Endothelial cell of umbilical vein (primary cell): ENCODE measurements around the gene SMURF1. TPM values are rescaled to one million over a fixed set of nuclear protein-coding genes. Genes with fewer than 3 reads are reported as not detected.

ENCODE experiments used
- BruUV-seq: library from RNA; stranded (reverse); fragments of 400-500 nt; replicated peaks from 2 replicates; lab custom pipeline; 2021; lab: Mats Ljungman, UMichigan
- CTCF ChIA-PET: fragments of 300-600, 350-600 bp; sonication (Branson Sonifier 250); formaldehyde crosslinking; loops from one replicate; lab custom pipeline; 2021; ENCODE audit warnings: antibody characterized with exemption, inconsistent platforms; lab: Charles Lee
- POLR2A ChIA-PET: fragments of 300-600, 350-600 bp; sonication (Branson Sonifier 250); formaldehyde crosslinking; loops from one replicate; lab custom pipeline; 2021; ENCODE audit warnings: antibody characterized with exemption, inconsistent platforms; lab: Charles Lee
- DNase-seq: peaks from one replicate; pipeline ENCODE4 v3.0.0-alpha.2; 2011; ENCODE audit warnings: low read depth, low spot score
- FAIRE-seq: peaks from 2 replicates; lab custom pipeline; 2011; peaks lifted over from hg19 to GRCh38; lab: Jason Lieb, UNC
- H2AFZ ChIP-seq: 2 replicates; pipeline ENCODE4 v1.6.0; 2012; ENCODE audit warnings: low read depth, low read length, control low read depth, inconsistent platforms
- H3K27ac ChIP-seq: 2 replicates; pipeline ENCODE4 v1.5.1; 2011; ENCODE audit warnings: low read depth, mild to moderate bottlenecking, control low read depth, low read length, moderate library complexity; ENCODE audit not compliant: insufficient read depth
- H3K27me3 ChIP-seq, 2 experiments: 2 replicates each; pipeline versions ENCODE4 v1.6.0 to v1.6.1; 2011; ENCODE audit warnings: low read length in 2 of 2, mixed read lengths in 1 of 2; ENCODE audit not compliant: control insufficient read depth in 2 of 2, insufficient read depth in 2 of 2
- H3K36me3 ChIP-seq, 2 experiments: 2 replicates in 1 of 2; 3 replicates in 1 of 2; pipeline ENCODE4 v1.5.1; 2011; ENCODE audit warnings: low read length in 2 of 2, mild to moderate bottlenecking in 1 of 2, moderate library complexity in 1 of 2; ENCODE audit not compliant: control insufficient read depth in 2 of 2, insufficient read depth in 2 of 2; ENCODE audit errors: extremely low read depth in 1 of 2
- H3K4me1 ChIP-seq: 3 replicates; pipeline ENCODE4 v1.5.1; 2011; ENCODE audit warnings: mild to moderate bottlenecking, low read length; ENCODE audit not compliant: control insufficient read depth, insufficient read depth; ENCODE audit errors: extremely low read depth
- H3K4me2 ChIP-seq: 2 replicates; pipeline ENCODE4 v1.6.1; 2011; ENCODE audit warnings: low read length, control low read depth, mixed read lengths; ENCODE audit not compliant: insufficient read depth
- H3K4me3 ChIP-seq, 3 experiments: fragments of 200-600 bp in 1 of 3; sonication (generic), shearing (Covaris generic) in 1 of 3; replicated peaks in 1 of 3; 2 replicates each; pipeline ENCODE4 v1.5.1; 2011 to 2016; ENCODE audit warnings: control low read depth in 3 of 3, low read length in 3 of 3, mild to moderate bottlenecking in 2 of 3, inconsistent platforms in 1 of 3, low read depth in 1 of 3, moderate library complexity in 1 of 3; ENCODE audit not compliant: insufficient read depth in 1 of 3
- H3K79me2 ChIP-seq: 2 replicates; pipeline ENCODE4 v1.6.0; 2012; ENCODE audit warnings: low read length, inconsistent platforms; ENCODE audit not compliant: control insufficient read depth, insufficient read depth
- H3K9ac ChIP-seq: replicated peaks from 2 replicates; pipeline ENCODE3; 2011; ENCODE audit warnings: low read length, control low read depth; ENCODE audit not compliant: insufficient read depth; ENCODE audit errors: extremely low read depth
- H3K9me1 ChIP-seq: replicated peaks from 3 replicates; pipeline ENCODE4 v1.6.0; 2011; ENCODE audit warnings: mild to moderate bottlenecking, low read length; ENCODE audit not compliant: control insufficient read depth, insufficient read depth; ENCODE audit errors: extremely low read depth
- H3K9me3 ChIP-seq: replicated peaks from 2 replicates; pipeline ENCODE4 v1.5.1; 2012; ENCODE audit warnings: low read length, inconsistent platforms; ENCODE audit not compliant: control insufficient read depth, insufficient read depth
- H4K20me1 ChIP-seq: replicated peaks from 2 replicates; pipeline ENCODE3; 2011; ENCODE audit warnings: mild to moderate bottlenecking, low read length; ENCODE audit not compliant: control insufficient read depth, insufficient read depth; ENCODE audit errors: extremely low read depth
- EZH2 ChIP-seq: IDR thresholded peaks from 2 replicates; pipeline ENCODE4 v1.6.1; 2012; ENCODE audit warnings: borderline replicate concordance, low read depth, mild to moderate bottlenecking, moderate library complexity, low read length, inconsistent platforms; ENCODE audit not compliant: severe bottlenecking
- FOS ChIP-seq: IDR thresholded peaks from 2 replicates; pipeline ENCODE4 v1.6.1; 2011; ENCODE audit warnings: mild to moderate bottlenecking, low read length, moderate library complexity, borderline replicate concordance; ENCODE audit not compliant: insufficient read depth
- JUN ChIP-seq: IDR thresholded peaks from 2 replicates; pipeline ENCODE4 v1.6.1; 2011; ENCODE audit warnings: borderline replicate concordance, low read depth; ENCODE audit not compliant: insufficient read length, insufficient read depth
- MYC ChIP-seq: IDR thresholded peaks from one replicate; pipeline ENCODE4 v1.6.1; 2011; ENCODE audit warnings: mild to moderate bottlenecking, low read depth, low read length
- POLR2A ChIP-seq: IDR thresholded peaks from 2 replicates; pipeline ENCODE4 v1.6.1; 2012; ENCODE audit warnings: low read depth, mild to moderate bottlenecking, control low read depth, low read length
- POLR2AphosphoS5 ChIP-seq: IDR thresholded peaks from 2 replicates; pipeline ENCODE4 v1.6.1; 2012; ENCODE audit warnings: low read depth, mild to moderate bottlenecking, control low read depth, low read length, moderate library complexity; ENCODE audit not compliant: insufficient read depth
- dilution Hi-C: fragments of 300-500 bp; cut with MboI; formaldehyde crosslinking; loops from one replicate; pipeline ENCODE4 v1.15.0; 2019; ENCODE audit warnings: low sequenced_read_pairs; ENCODE audit not compliant: extremely low pct_ligation_motif_present
- intact Hi-C: fragments of 100-400 bp; cut with micrococcal nuclease; formaldehyde crosslinking; loops from one replicate; pipeline ENCODE4 v1.10.0; 2022
- polyA plus RNA-seq, 4 experiments: library from polyadenylated mRNA; depleted of rRNA in 3 of 4; stranded (reverse) in 3 of 4; unstranded in 1 of 4; fragments of >200 nt; gene quantifications; 2 replicates each; pipeline versions ENCODE4 v1.2.1 to v1.2.3, GENCODE V29; 2011 to 2012; ENCODE audit warnings: missing spikeins in 1 of 4
- total RNA-seq: library from RNA; stranded (reverse); gene quantifications from 2 replicates; pipeline ENCODE4 v1.2.3, GENCODE V29; 2021
- TF ChIP-seq, protein P1 (sequence below): IDR thresholded peaks from 2 replicates; pipeline ENCODE4 v1.6.1; 2011; ENCODE audit not compliant: insufficient read depth, insufficient read length
- TF ChIP-seq, protein P2 (sequence below), 2 donors: IDR thresholded peaks; 1 replicate in 1 of 2; 2 replicates in 1 of 2; pipeline ENCODE4 v1.5.1; 2011; ENCODE audit warnings: low read length in 2 of 2, mild to moderate bottlenecking in 2 of 2, moderate library complexity in 2 of 2, control low read depth in 1 of 2, inconsistent platforms in 1 of 2, low read depth in 1 of 2; ENCODE audit not compliant: insufficient read depth in 1 of 2; ENCODE audit errors: extremely low read depth in 1 of 2

The SMURF1 gene
- total and polyA plus RNA-seq, 2 donors (not counting 3 experiments of a cell fraction or from before 2014, with no cell fraction given) = 11.5 to 22.8 TPM

DNA sequence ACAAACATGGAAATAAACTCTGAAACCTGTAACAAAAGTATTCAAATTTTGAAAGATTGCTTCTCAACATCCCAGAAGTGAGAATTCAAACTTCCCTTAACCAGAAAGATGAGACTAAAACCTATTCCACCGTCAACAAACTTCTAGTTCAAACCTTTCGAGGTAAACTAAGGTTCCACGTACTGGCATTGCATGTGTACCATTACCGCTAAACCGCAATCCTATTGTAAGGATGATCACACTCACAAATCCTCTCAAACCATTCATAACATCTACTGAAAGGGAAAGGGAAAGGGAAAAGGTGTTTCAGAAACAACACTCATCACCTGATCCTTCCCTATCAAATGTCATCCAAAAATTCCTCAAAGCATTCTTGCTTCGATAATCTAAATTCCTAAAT, 3.1 kb downstream of the SMURF1 start:
- FAIRE-seq = no peak
- intact Hi-C loops (loop anchor here (5.0 kb wide), 2 partner anchors 59 to 131 kb away; partner anchors contain the start of gene MYH16), dilution Hi-C loops (no loop called here)
- H3K36me3 ChIP-seq = no peaks in the 10 kb centered on the region
- peaks cover 62% of the 10 kb centered on the region for H3K79me2 ChIP-seq
- peak overlapping the region in 1 of 3 experiments; percentile 83 for H3K4me3 ChIP-seq
- H3K9ac ChIP-seq = no peak overlapping the region
- H2AFZ ChIP-seq = no peak overlapping the region
- peaks cover 25% of the 10 kb centered on the region for H3K4me1 ChIP-seq
- DNase-seq = no peak
- ChIA-PET CTCF (no interaction called here), POLR2A (no interaction called here)
- H4K20me1 ChIP-seq = peaks cover 25% of the 10 kb centered on the region
- peak overlapping the region; percentile 98 for H3K4me2 ChIP-seq
- H3K27ac ChIP-seq = no peak overlapping the region
- BruUV-seq = no TSS peak
- no peaks in the 10 kb centered on the region for H3K9me1 ChIP-seq
- TF ChIP-seq POLR2A (no peak), POLR2AphosphoS5 (no peak), MYC (no peak), EZH2 (no peak), FOS (no peak), JUN (no peak)
- TF ChIP-seq, protein P1, sequence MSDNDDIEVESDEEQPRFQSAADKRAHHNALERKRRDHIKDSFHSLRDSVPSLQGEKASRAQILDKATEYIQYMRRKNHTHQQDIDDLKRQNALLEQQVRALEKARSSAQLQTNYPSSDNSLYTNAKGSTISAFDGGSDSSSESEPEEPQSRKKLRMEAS = no peak
- H3K27me3 ChIP-seq = no peaks in the 10 kb centered on the region
- no peaks in the 10 kb centered on the region for H3K9me3 ChIP-seq

DNA sequence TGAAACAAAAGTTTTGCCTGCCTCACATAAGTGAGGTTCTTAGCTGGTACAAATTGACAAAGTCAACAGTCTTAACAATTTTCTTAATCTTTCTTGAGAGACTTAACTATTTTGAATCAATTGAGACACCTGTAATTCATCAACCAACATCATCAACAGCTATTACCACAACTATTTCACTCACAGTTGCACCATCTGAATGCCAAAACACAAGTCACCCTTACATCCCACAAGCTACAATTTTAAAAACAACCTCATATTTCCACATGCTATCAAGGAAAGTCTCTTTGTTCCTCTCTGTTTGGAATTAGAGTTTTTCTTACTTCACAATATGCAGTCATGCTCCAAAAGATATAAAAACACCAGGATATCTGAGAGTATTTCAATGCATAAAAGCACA, 4.9 kb downstream of the SMURF1 start:
- no TSS peak for BruUV-seq

More for the DNA sequence above, 4.9 kb downstream of the SMURF1 start:
- Histone ChIP-seq H3K36me3 (no peaks in the 10 kb centered on the region), H3K4me2 (no peak overlapping the region), H3K9ac (no peak overlapping the region), H3K79me2 (peaks cover 79% of the 10 kb centered on the region), H3K27me3 (no peaks in the 10 kb centered on the region), H2AFZ (no peak overlapping the region), H3K9me3 (no peaks in the 10 kb centered on the region), H3K27ac (no peak overlapping the region), H3K4me1 (peaks cover 19% of the 10 kb centered on the region), H3K9me1 (no peaks in the 10 kb centered on the region), H4K20me1 (peaks cover 29% of the 10 kb centered on the region), H3K4me3 (no peak overlapping the region)
- TF ChIP-seq MYC (no peak), POLR2A (no peak), EZH2 (no peak), JUN (no peak)
- TF ChIP-seq, protein P2, sequence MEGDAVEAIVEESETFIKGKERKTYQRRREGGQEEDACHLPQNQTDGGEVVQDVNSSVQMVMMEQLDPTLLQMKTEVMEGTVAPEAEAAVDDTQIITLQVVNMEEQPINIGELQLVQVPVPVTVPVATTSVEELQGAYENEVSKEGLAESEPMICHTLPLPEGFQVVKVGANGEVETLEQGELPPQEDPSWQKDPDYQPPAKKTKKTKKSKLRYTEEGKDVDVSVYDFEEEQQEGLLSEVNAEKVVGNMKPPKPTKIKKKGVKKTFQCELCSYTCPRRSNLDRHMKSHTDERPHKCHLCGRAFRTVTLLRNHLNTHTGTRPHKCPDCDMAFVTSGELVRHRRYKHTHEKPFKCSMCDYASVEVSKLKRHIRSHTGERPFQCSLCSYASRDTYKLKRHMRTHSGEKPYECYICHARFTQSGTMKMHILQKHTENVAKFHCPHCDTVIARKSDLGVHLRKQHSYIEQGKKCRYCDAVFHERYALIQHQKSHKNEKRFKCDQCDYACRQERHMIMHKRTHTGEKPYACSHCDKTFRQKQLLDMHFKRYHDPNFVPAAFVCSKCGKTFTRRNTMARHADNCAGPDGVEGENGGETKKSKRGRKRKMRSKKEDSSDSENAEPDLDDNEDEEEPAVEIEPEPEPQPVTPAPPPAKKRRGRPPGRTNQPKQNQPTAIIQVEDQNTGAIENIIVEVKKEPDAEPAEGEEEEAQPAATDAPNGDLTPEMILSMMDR (IDR thresholded peaks at IDR 0.05; ENCODE audit: extremely low read depth in 1 of 2, insufficient read depth in 1 of 2, low read depth in 1 of 2, low read length in 2 of 2) = no peak
- TF ChIP-seq, protein P1 = no peak
- intact Hi-C loops (no loop called here), dilution Hi-C loops (no loop called here)
- ChIA-PET CTCF (interaction anchor here (1.3 kb wide), 1 partner anchor 18 kb away, joined by 3 read pairs; no protein-coding TSS in a partner anchor), POLR2A (no interaction called here)
- no peak for DNase-seq
- FAIRE-seq = no peak
